OCI-LY3 (cell line): Measurements from ENCODE around the gene KRT13.

Experiments
- EZH2phosphoT487 ChIP-seq: fragments of 200-600 bp; shearing (Covaris generic); IDR thresholded peaks from 2 replicates; pipeline ENCODE4 v1.6.1; 2018; ENCODE audit warnings: antibody characterized with exemption, mixed run types, low read depth
- TF ChIP-seq, protein P1 (sequence below): fragments of 200-600, 300-600 bp; sonication (generic); IDR thresholded peaks from 2 replicates; pipeline ENCODE4 v1.5.1; 2014; ENCODE audit warnings: antibody characterized with exemption, low read length, low read depth

DNA sequence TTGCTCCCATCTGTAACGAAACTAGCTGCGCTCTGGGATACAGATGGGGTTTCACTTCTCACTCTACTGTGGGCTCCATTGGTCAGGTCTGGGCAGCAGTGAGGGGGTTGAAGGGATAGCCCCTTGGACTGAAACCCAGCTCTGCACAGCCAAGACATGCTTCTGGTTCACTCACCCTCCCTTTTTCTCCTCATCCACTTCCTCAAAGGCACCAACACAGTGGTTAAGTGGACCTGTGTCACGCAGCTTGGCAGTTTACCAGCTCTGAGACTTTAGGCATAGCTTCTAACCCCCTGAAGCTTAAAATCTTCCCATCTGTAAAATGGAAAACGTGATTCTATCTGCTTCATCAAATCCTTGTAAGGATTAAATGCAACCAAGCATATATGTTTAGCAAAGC lies 53.1 kb downstream of the KRT13 start:
- TF ChIP-seq, protein P1, sequence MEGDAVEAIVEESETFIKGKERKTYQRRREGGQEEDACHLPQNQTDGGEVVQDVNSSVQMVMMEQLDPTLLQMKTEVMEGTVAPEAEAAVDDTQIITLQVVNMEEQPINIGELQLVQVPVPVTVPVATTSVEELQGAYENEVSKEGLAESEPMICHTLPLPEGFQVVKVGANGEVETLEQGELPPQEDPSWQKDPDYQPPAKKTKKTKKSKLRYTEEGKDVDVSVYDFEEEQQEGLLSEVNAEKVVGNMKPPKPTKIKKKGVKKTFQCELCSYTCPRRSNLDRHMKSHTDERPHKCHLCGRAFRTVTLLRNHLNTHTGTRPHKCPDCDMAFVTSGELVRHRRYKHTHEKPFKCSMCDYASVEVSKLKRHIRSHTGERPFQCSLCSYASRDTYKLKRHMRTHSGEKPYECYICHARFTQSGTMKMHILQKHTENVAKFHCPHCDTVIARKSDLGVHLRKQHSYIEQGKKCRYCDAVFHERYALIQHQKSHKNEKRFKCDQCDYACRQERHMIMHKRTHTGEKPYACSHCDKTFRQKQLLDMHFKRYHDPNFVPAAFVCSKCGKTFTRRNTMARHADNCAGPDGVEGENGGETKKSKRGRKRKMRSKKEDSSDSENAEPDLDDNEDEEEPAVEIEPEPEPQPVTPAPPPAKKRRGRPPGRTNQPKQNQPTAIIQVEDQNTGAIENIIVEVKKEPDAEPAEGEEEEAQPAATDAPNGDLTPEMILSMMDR, result no peak
- no peak for TF ChIP-seq EZH2phosphoT487
